Astrocyte of the cerebellum (primary cell): Measurements from ENCODE around the gene OR2T27.
"Not testable (repeated sequence)": the region's sequence is repeated elsewhere in the genome, so short reads cannot be mapped to it uniquely, and the experiment has no call there.

Source experiments
- DNase-seq: peaks from one replicate; pipeline ENCODE4 v3.0.0-alpha.2; 2011; ENCODE audit warnings: low read depth
- H3K4me3 ChIP-seq: 2 replicates; pipeline ENCODE4 v1.5.1; 2011; ENCODE audit warnings: mild to moderate bottlenecking, low read depth, low read length, moderate library complexity
- CTCF ChIP-seq: IDR thresholded peaks from 2 replicates; pipeline ENCODE4 v1.5.1; 2012; ENCODE audit warnings: low read length, low read depth, moderate library complexity, mild to moderate bottlenecking; ENCODE audit errors: missing control alignments
- in situ Hi-C: cut with HindIII; loops from 2 replicates; pipeline ENCODE4 v1.10.0; 2017; ENCODE audit warnings: low sequenced_read_pairs

OR2T27 gene

GRCh38 chr1:248670003-248670402 is 14.7 kb upstream of the OR2T27 start:
- in situ Hi-C loops = no loop called here
- H3K4me3 ChIP-seq = no peak overlapping the region
- DNase-seq = no peak
- TF ChIP-seq CTCF = no peak

GRCh38 chr1:248663453-248664328 is 8.4 kb upstream of the OR2T27 start:
- in situ Hi-C loops = not testable (repeated sequence)

GRCh38 chr1:248656797-248657196 is 1.5 kb upstream of the OR2T27 start:
- in situ Hi-C loops, DNase-seq, H3K4me3 ChIP-seq: not testable (repeated sequence)

More at GRCh38 chr1:248663453-248664328, 8.4 kb upstream of the OR2T27 start:
- not testable (repeated sequence) for DNase-seq, H3K4me3 ChIP-seq

GRCh38 chr1:248648770-248649536 is 6.4 kb downstream of the OR2T27 start:
- in situ Hi-C loops, DNase-seq, H3K4me3 ChIP-seq: not testable (repeated sequence)

GRCh38 chr1:248645178-248645577 is 10.2 kb downstream of the OR2T27 start, which contains the start of gene OR2T35:
OR2T35 (minus strand) TSS chr1:248645278; CDS start chr1:248639258, 6,020 bp downstream.
- in situ Hi-C loops, DNase-seq, H3K4me3 ChIP-seq: not testable (repeated sequence)

GRCh38 chr1:248642971-248643651 is 12.2 kb downstream of the OR2T27 start:
- in situ Hi-C loops, DNase-seq, H3K4me3 ChIP-seq: not testable (repeated sequence)

- DNase-seq, H3K4me3 ChIP-seq, in situ Hi-C loops: not testable (repeated sequence)
Observed at GRCh38 chr1:248641583-248641982, 13.7 kb downstream of the OR2T27 start.

- DNase-seq, in situ Hi-C loops, H3K4me3 ChIP-seq: not testable (repeated sequence)
Observed at GRCh38 chr1:248640906-248641305, 14.4 kb downstream of the OR2T27 start.

GRCh38 chr1:248639652-248640051 is 15.7 kb downstream of the OR2T27 start:
- DNase-seq, in situ Hi-C loops, H3K4me3 ChIP-seq: not testable (repeated sequence)

GRCh38 chr1:248636612-248637011 is 18.7 kb downstream of the OR2T27 start:
- in situ Hi-C loops, DNase-seq, H3K4me3 ChIP-seq: not testable (repeated sequence)

- in situ Hi-C loops, H3K4me3 ChIP-seq, DNase-seq: not testable (repeated sequence)
Observed at GRCh38 chr1:248634991-248635390, 20.3 kb downstream of the OR2T27 start, which contains the start of gene OR2T11. OR2T11 (minus strand) TSS chr1:248635091; CDS start chr1:248627128, 7,963 bp downstream.
